ENCODE data around the gene LINGO1. TPM values are rescaled to one million over a fixed set of nuclear protein-coding genes. Genes with fewer than 3 reads are reported as not detected.

Gene LINGO1
- total RNA-seq, 6 experiments from 2014 or later = 0.31 to 1.2 (median 0.39) TPM

DNA sequence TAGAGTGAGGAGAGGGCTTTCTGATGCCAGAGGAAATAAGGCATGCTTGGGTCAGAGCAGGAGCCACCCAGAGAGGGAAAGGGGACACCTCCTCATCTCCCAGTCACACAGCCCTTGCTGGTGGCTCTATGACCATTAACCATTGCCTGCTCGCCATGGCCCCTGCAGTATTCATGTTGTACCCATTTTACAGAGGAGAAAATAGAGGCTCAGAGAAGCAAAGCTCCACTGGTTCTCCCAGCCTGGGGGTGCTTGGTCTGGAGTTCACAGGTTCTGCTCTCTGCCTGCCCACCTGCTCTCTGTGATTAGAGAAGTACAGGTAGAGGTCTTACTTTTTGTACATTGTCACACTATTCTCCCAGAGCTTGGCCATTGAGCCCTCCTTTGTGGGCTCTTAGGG, 56.2 kb downstream of the LINGO1 start:
- Histone ChIP-seq H3K9me3 (no peaks in the 10 kb centered on the region), H3K36me3 (no peaks in the 10 kb centered on the region), H3K27ac (no peak overlapping the region), H3K27me3 (no peaks in the 10 kb centered on the region), H3K4me3 (no peak overlapping the region), H3K4me1 (no peaks in the 10 kb centered on the region)
- intact Hi-C loops (cut with DNase I) = no loop called here
- WGBS (ENCODE audit: insufficient coverage, low coverage, low lambda C conversion rate, missing lambda C conversion rate) = no CpG with 5 or more reads among the region's 1 CpG
- DNase-seq (no peak), ATAC-seq (no peak)
- TF ChIP-seq, protein P1, sequence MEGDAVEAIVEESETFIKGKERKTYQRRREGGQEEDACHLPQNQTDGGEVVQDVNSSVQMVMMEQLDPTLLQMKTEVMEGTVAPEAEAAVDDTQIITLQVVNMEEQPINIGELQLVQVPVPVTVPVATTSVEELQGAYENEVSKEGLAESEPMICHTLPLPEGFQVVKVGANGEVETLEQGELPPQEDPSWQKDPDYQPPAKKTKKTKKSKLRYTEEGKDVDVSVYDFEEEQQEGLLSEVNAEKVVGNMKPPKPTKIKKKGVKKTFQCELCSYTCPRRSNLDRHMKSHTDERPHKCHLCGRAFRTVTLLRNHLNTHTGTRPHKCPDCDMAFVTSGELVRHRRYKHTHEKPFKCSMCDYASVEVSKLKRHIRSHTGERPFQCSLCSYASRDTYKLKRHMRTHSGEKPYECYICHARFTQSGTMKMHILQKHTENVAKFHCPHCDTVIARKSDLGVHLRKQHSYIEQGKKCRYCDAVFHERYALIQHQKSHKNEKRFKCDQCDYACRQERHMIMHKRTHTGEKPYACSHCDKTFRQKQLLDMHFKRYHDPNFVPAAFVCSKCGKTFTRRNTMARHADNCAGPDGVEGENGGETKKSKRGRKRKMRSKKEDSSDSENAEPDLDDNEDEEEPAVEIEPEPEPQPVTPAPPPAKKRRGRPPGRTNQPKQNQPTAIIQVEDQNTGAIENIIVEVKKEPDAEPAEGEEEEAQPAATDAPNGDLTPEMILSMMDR (IDR thresholded peaks at IDR 0.05) = no peak
- no peak for TF ChIP-seq POLR2A (IDR thresholded peaks at IDR 0.05)

DNA sequence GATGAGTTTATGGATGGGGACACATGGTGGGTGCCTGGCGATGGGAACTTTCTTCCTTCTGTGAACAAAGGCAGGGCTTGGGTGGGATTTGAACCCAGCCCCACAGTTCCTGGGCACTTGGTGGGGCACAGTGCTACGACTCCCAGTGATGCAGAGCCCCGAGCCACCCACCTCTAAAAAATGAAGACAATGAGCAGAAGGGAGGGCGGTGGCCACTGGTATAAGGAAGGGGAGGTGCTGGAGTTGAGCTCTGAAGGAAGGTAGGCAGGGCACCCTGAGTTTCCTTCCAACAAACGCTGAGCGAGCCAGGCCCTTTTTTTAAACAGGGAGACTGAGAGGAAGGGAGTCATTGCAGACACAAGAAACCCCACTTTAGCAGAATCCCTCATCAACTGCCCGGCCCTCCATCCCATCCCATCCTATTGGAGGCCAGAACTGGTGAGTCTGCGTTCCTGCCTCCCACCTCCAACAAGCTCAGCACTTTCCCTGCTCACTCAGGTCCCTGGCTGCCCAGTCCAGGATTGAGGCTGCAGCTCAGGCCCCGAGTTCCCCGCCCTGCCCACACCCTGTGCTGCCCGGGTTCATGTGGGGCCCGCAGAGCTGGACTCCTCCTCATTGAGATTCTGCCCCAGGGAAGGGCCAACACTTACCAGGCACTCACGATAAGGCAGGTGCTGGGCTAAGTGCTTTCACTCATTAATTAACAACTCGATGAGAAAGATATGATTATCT, 57.3 kb downstream of the LINGO1 start:
- H3K4me3 ChIP-seq = no peak overlapping the region
- no peak for TF ChIP-seq POLR2A (IDR thresholded peaks at IDR 0.05)
- TF ChIP-seq, protein P1 (IDR thresholded peaks at IDR 0.05) = no peak
- ATAC-seq (no peak), DNase-seq (no peak)
- no peaks in the 10 kb centered on the region for H3K4me1 ChIP-seq
- 84% methylated on average over 9 of the region's 14 CpGs for WGBS (ENCODE audit: insufficient coverage, low coverage, low lambda C conversion rate, missing lambda C conversion rate)
- no peaks in the 10 kb centered on the region for H3K36me3 ChIP-seq
- H3K9me3 ChIP-seq = no peaks in the 10 kb centered on the region
- H3K27me3 ChIP-seq = no peaks in the 10 kb centered on the region
- no peak overlapping the region for H3K27ac ChIP-seq
- intact Hi-C loops (cut with DNase I) = no loop called here

DNA sequence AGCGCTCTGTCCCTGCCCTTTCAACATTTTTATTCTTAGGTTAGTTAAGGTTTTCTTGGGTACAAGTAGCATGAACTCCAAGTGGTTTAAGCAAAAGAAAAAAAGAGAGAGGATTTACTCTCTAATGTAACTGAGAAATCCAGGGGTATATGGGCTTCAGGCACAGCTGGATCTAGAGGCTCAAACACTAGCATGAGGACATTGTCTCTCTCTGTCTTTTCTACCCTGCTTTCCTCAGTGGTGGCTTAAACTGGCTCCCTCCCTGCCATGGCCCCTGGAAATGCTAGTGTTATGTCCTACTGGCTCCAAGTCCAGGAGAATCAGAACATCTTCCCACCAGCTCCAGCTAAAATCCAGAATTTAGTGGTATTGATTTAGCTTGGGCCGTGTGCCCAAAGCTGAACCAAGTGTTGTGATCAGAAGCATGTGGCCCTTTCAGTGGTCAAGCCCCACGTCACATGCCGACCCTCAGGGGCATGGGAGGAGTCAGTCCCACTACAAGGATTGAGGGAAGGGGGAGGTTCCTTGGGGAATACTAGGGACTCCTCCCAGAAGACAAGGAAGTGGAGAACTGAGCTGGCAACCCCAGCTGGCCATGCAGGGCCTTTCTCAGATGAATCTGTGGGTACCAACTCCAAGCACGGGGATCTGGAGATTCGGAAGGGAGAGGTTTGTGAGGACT, 58.0 kb downstream of the LINGO1 start:
- DNase-seq (no peak), ATAC-seq (no peak)
- intact Hi-C loops (cut with DNase I) = no loop called here
- Histone ChIP-seq H3K9me3 (no peaks in the 10 kb centered on the region), H3K27ac (no peak overlapping the region), H3K36me3 (no peaks in the 10 kb centered on the region), H3K4me3 (no peak overlapping the region), H3K4me1 (peaks cover 0 to 4% (median 0%) of the 10 kb centered on the region in 4 donors), H3K27me3 (no peaks in the 10 kb centered on the region)
- TF ChIP-seq POLR2A (IDR thresholded peaks at IDR 0.05) = no peak
- TF ChIP-seq, protein P1 (IDR thresholded peaks at IDR 0.05) = no peak
- whole genome bisulfite sequencing (ENCODE audit: insufficient coverage, low coverage, low lambda C conversion rate, missing lambda C conversion rate) = 68% methylated on average over 4 of the region's 6 CpGs

DNA sequence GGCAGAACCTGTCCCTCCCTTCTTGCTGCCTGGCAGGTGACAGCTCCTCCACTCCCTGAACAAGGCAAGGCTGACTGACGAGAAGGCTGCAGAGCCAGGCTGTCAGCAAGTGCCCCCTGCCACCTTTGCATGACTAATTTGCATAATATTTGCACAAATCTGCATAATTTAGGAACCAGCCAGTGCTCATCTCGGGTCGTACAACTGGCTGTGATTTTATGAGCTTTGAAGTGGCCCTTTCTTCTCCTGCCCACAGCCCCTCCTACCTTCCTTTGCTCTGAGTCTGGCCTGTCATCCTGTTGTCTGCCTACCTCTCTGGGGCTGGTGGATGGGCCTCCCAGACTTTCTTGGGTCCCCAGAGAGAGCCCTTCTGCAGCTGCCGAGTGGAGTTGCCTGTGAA, 58.9 kb downstream of the LINGO1 start:
- no peak overlapping the region for H3K4me3 ChIP-seq
- ATAC-seq (no peak), DNase-seq (no peak)
- no peaks in the 10 kb centered on the region for H3K9me3 ChIP-seq
- no peaks in the 10 kb centered on the region for H3K36me3 ChIP-seq
- H3K4me1 ChIP-seq = peaks cover 0 to 11% (median 0%) of the 10 kb centered on the region in 4 donors
- H3K27ac ChIP-seq = no peak overlapping the region
- TF ChIP-seq, protein P1 (IDR thresholded peaks at IDR 0.05) = no peak
- TF ChIP-seq POLR2A (IDR thresholded peaks at IDR 0.05) = no peak
- intact Hi-C loops (cut with DNase I) = no loop called here
- H3K27me3 ChIP-seq = no peaks in the 10 kb centered on the region
- no CpG with 5 or more reads among the region's 4 CpGs for WGBS (ENCODE audit: insufficient coverage, low coverage, low lambda C conversion rate, missing lambda C conversion rate)

Data from right lobe of liver (tissue), 6 donors.